Activated naive CD8-positive, alpha-beta T cell (primary cell): Measurements from ENCODE around the gene TRH.

Experiments
- H3K27ac Mint-ChIP-seq: one replicate; pipeline ENCODE4 v1.8.0; 2021; ENCODE audit warnings: mixed read lengths
- H3K27me3 Mint-ChIP-seq: one replicate; pipeline ENCODE4 v1.8.0; 2021; ENCODE audit warnings: mixed read lengths
- H3K36me3 Mint-ChIP-seq: one replicate; pipeline ENCODE4 v1.8.0; 2021; ENCODE audit warnings: mixed read lengths
- H3K4me1 Mint-ChIP-seq: one replicate; pipeline ENCODE4 v1.8.0; 2021; ENCODE audit warnings: low read depth, mixed read lengths
- H3K4me3 Mint-ChIP-seq: one replicate; pipeline ENCODE4 v1.8.0; 2021; ENCODE audit warnings: mild to moderate bottlenecking, mixed read lengths
- H3K9me3 Mint-ChIP-seq: one replicate; pipeline ENCODE4 v1.8.0; 2021; ENCODE audit warnings: low read depth, mixed read lengths

TRH gene

GRCh38 chr3:129952556-129953355, 21.8 kb upstream of the TRH start:
- H3K27ac Mint-ChIP-seq: no peak overlapping the region

GRCh38 chr3:129953621-129954020, 20.9 kb upstream of the TRH start:
- no peak overlapping the region for H3K27ac Mint-ChIP-seq
- H3K4me3 Mint-ChIP-seq: no peak overlapping the region
- H3K27me3 Mint-ChIP-seq: peaks cover 3% of the 10 kb centered on the region
- no peaks in the 10 kb centered on the region for H3K36me3 Mint-ChIP-seq
- H3K4me1 Mint-ChIP-seq: no peaks in the 10 kb centered on the region
- no peaks in the 10 kb centered on the region for H3K9me3 Mint-ChIP-seq

More at GRCh38 chr3:129952556-129953355, 21.8 kb upstream of the TRH start:
- Mint-ChIP-seq H3K27me3 (peaks cover 6% of the 10 kb centered on the region), H3K4me3 (no peak overlapping the region), H3K9me3 (no peaks in the 10 kb centered on the region), H3K4me1 (no peaks in the 10 kb centered on the region), H3K36me3 (no peaks in the 10 kb centered on the region)

GRCh38 chr3:129954514-129954913, 20.0 kb upstream of the TRH start:
- Mint-ChIP-seq H3K4me3 (no peak overlapping the region), H3K27ac (no peak overlapping the region), H3K27me3 (peaks cover 3% of the 10 kb centered on the region), H3K9me3 (no peaks in the 10 kb centered on the region), H3K36me3 (no peaks in the 10 kb centered on the region), H3K4me1 (no peaks in the 10 kb centered on the region)

- no peaks in the 10 kb centered on the region for H3K9me3 Mint-ChIP-seq
- H3K27me3 Mint-ChIP-seq: peaks cover 3% of the 10 kb centered on the region
- H3K36me3 Mint-ChIP-seq: no peaks in the 10 kb centered on the region
- H3K4me1 Mint-ChIP-seq: no peaks in the 10 kb centered on the region
- no peak overlapping the region for H3K27ac Mint-ChIP-seq
- H3K4me3 Mint-ChIP-seq: no peak overlapping the region
Observed at GRCh38 chr3:129956936-129957335, 17.6 kb upstream of the TRH start.

GRCh38 chr3:129958755-129959154, 15.8 kb upstream of the TRH start:
- Mint-ChIP-seq H3K27ac (no peak overlapping the region), H3K4me3 (no peak overlapping the region), H3K27me3 (no peaks in the 10 kb centered on the region), H3K4me1 (no peaks in the 10 kb centered on the region), H3K9me3 (no peaks in the 10 kb centered on the region), H3K36me3 (no peaks in the 10 kb centered on the region)

DNA sequence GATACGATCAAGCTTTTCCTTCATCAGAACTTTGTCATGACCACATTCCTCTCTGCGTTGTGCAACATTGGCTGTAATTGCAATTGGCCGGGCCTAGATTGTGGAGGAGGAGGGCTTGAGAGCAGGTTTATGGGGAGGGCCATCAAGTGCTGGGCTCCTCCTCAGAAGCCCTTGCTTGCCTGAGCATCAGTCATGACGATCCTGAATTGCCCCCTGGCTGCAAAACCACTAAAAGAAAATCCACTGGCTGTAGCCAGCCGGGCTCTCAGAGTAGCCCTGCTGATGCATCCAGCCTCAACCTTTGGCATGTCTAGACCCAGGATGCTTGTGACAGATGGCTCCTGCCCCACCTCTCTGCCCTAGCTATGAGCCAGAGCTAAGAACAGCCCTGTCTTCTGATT, 13.4 kb upstream of the TRH start:
- Mint-ChIP-seq H3K4me1 (no peaks in the 10 kb centered on the region), H3K4me3 (no peak overlapping the region), H3K27me3 (no peaks in the 10 kb centered on the region), H3K27ac (no peak overlapping the region), H3K9me3 (no peaks in the 10 kb centered on the region), H3K36me3 (no peaks in the 10 kb centered on the region)

GRCh38 chr3:129962600-129962999, 11.9 kb upstream of the TRH start:
- no peaks in the 10 kb centered on the region for H3K4me1 Mint-ChIP-seq
- no peaks in the 10 kb centered on the region for H3K36me3 Mint-ChIP-seq
- no peak overlapping the region for H3K4me3 Mint-ChIP-seq
- no peak overlapping the region for H3K27ac Mint-ChIP-seq
- no peaks in the 10 kb centered on the region for H3K9me3 Mint-ChIP-seq
- H3K27me3 Mint-ChIP-seq: no peaks in the 10 kb centered on the region

DNA sequence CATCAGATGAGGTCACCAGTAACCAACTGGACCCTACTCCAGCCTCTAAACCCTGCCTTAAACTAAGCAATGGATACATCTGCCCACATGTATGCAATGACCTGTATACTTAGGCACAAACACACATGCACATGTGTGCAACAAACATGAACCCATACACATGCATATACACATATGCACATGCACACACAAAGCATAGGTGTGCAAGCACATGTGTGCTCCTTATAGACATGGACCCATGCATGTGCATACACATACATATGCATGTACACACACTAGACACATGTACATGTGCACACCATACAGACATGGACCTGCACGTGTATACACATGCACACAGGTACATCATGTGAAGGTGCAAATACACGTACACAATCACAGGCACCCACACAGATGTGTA, 8.6 kb upstream of the TRH start:
- Mint-ChIP-seq H3K27ac (no peak overlapping the region), H3K9me3 (no peaks in the 10 kb centered on the region), H3K36me3 (no peaks in the 10 kb centered on the region), H3K27me3 (peaks cover 1% of the 10 kb centered on the region), H3K4me3 (no peak overlapping the region), H3K4me1 (no peaks in the 10 kb centered on the region)

GRCh38 chr3:129966876-129967275, 7.6 kb upstream of the TRH start:
- H3K27ac Mint-ChIP-seq: no peak overlapping the region
- no peak overlapping the region for H3K4me3 Mint-ChIP-seq
- peaks cover 1% of the 10 kb centered on the region for H3K27me3 Mint-ChIP-seq
- H3K4me1 Mint-ChIP-seq: no peaks in the 10 kb centered on the region
- H3K9me3 Mint-ChIP-seq: no peaks in the 10 kb centered on the region
- no peaks in the 10 kb centered on the region for H3K36me3 Mint-ChIP-seq

DNA sequence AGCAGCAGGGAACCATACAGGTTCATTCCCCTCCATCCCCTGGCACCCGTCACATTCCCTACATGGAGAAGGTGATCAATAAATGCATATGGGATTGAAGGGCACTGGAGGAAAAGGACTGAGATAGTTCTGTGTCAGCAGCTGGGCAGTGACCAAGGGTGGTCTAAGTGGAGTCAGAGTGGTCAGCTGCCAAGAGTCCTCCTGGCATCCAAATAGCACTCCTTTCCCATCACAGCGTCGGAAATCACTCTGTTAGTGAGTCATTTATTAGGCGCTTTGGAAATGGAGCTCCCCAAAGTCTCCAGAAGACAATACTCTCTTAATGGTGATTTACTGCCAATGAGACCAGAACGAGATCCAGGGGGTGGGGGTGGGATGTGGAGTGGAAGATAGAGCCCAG, 6.8 kb upstream of the TRH start:
- no peak overlapping the region for H3K27ac Mint-ChIP-seq
- no peaks in the 10 kb centered on the region for H3K4me1 Mint-ChIP-seq
- H3K4me3 Mint-ChIP-seq: no peak overlapping the region
- H3K27me3 Mint-ChIP-seq: peaks cover 4% of the 10 kb centered on the region
- H3K9me3 Mint-ChIP-seq: no peaks in the 10 kb centered on the region
- H3K36me3 Mint-ChIP-seq: no peaks in the 10 kb centered on the region

GRCh38 chr3:129971351-129972052, 3.0 kb upstream of the TRH start:
- H3K4me1 Mint-ChIP-seq: peaks cover 10% of the 10 kb centered on the region
- H3K4me3 Mint-ChIP-seq: no peak overlapping the region
- peaks cover 13% of the 10 kb centered on the region for H3K27me3 Mint-ChIP-seq
- H3K36me3 Mint-ChIP-seq: no peaks in the 10 kb centered on the region
- H3K9me3 Mint-ChIP-seq: no peaks in the 10 kb centered on the region
- no peak overlapping the region for H3K27ac Mint-ChIP-seq

DNA sequence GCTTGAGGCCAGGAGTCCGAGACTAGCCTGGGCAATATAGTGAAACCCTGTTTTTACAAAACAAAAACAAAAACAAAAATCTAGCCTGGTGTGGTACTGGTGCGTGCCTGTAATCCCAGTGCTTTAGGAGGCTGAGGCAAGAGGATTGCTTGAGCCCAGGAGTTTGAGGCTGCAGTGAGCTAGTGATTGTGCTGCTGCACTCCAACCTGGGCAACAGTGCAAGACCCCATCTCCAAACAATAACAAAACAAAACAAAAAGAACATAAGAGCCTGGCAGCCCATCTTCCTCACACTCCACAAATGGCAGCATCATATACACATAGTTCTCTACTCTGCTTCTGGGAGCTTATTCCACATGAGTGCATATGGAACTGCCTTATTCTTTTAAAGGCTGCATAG, 2.2 kb upstream of the TRH start:
- Mint-ChIP-seq H3K27ac (no peak overlapping the region), H3K27me3 (peaks cover 16% of the 10 kb centered on the region), H3K36me3 (no peaks in the 10 kb centered on the region), H3K4me1 (peaks cover 10% of the 10 kb centered on the region), H3K4me3 (no peak overlapping the region), H3K9me3 (no peaks in the 10 kb centered on the region)

DNA sequence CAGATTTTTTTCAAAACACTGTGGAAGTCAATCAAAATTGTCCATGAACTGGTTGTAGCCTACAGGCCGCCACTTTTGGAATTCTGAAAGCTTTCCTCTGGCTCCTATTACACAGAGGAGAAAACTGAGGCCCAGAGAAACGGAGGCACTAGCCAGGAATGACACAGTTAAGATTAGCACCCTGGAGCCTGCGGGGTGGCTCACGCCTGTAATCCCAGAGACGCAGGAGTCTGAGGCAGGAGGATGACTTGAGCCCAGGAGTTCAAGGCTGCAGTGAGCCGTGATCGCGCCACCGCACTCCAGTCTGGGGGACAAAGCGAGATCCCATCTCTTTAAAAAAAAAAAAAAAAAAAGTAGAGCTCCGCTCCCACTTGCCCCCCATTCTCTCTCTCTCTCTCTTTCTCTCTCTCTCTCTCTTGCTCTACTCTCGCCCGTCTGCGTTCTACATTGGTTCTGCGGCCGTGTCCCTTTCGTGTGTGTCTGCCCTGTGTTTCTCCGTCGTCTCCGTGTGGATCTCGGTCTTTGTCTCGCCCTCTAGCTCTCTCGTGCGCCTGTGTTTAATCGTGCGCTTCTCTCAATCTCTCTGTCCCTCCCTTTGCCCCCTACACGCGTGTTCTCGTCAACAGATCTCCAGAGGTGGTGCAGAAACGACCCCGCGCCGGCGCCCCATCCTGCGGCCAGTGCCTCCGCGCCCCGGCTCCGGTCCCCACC, 512 bp upstream of the TRH start:
- H3K27ac Mint-ChIP-seq: no peak overlapping the region
- peaks cover 10% of the 10 kb centered on the region for H3K4me1 Mint-ChIP-seq
- H3K9me3 Mint-ChIP-seq: no peaks in the 10 kb centered on the region
- peaks cover 23% of the 10 kb centered on the region for H3K27me3 Mint-ChIP-seq
- peak overlapping the region; percentile 67 for H3K4me3 Mint-ChIP-seq
- no peaks in the 10 kb centered on the region for H3K36me3 Mint-ChIP-seq

DNA sequence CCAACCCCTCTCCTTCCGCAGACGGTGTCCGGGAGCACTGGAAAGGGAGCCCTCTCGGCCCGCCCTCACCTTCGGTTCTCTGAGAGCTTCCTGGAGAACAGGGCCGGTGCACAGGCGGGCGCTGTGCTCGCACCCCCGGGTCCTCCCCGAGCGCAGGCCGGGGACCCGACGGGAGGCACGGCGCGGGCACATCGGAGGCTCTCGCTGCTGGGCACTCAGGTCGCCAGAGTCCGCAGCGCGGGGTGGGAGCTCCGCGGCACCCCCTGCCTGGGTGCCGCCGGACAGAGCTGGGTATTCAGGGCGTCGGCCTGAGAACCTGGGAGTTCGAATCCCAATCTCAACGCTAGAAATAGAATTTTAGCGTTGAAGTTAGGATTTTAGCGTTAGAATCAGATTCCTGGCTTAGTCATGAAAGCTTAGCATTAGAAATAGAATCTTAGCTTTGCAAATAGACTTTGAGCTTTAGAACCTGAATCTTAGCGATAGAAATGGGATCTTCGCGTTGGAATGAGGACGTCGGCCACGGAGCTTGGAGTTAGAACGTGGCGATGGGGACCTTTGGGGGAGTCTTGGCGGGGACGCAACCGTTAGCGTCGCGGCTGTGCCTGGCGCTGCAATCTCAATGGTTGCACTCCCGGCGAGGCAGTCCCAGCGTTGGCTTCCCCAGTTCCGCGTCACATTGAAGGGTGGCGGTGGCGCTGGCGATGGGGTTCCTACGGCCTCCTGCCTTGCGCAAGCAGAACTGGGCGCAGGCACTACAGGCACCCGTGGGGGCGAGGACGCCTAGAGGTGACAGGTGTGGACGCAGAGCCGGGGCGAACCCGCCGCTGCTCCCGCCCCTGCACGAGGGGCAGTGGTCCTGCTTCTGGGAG, 549 bp downstream of the TRH start:
- Mint-ChIP-seq H3K36me3 (no peaks in the 10 kb centered on the region), H3K27ac (no peak overlapping the region), H3K9me3 (no peaks in the 10 kb centered on the region), H3K27me3 (peaks cover 22% of the 10 kb centered on the region), H3K4me1 (peaks cover 10% of the 10 kb centered on the region), H3K4me3 (peak overlapping the region; percentile 80)
